Mammary epithelial cell (primary cell): ENCODE measurements around the gene MRPS35.

Experiments used
- EZH2 ChIP-seq: IDR thresholded peaks from 2 replicates; pipeline ENCODE4 v1.6.1; 2012; ENCODE audit warnings: low read length, inconsistent platforms, borderline replicate concordance
- TF ChIP-seq, protein P1 (sequence below), 2 donors: IDR thresholded peaks in 1 of 2; conservative IDR thresholded peaks in 1 of 2; 2 replicates each; pipeline ENCODE4 v1.5.1; 2011 to 2012; ENCODE audit warnings: inconsistent platforms in 2 of 2, low read length in 2 of 2, mild to moderate bottlenecking in 2 of 2, control low read depth in 1 of 2, low read depth in 1 of 2; ENCODE audit not compliant: insufficient read depth in 1 of 2; ENCODE audit errors: extremely low read depth in 1 of 2

DNA sequence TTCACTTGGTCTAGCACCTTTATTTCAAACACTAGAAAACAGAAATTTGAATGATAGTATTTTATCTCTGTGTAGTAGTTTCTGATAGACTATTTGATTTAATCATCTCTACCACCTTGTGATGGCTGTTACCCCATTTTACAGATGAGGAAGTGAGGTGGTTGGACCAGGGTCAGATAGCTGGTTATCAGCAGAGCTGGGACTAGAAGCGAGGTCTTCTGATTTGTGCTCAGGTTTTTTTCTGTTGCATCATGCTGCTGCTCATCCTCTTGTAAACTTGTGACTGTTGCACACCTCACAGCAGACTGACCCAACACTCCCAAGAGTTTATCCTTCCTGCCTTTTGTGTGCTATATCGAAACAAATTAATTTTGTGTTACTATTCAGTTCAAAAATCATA, 79.5 kb downstream of the MRPS35 start:
- TF ChIP-seq, protein P1, sequence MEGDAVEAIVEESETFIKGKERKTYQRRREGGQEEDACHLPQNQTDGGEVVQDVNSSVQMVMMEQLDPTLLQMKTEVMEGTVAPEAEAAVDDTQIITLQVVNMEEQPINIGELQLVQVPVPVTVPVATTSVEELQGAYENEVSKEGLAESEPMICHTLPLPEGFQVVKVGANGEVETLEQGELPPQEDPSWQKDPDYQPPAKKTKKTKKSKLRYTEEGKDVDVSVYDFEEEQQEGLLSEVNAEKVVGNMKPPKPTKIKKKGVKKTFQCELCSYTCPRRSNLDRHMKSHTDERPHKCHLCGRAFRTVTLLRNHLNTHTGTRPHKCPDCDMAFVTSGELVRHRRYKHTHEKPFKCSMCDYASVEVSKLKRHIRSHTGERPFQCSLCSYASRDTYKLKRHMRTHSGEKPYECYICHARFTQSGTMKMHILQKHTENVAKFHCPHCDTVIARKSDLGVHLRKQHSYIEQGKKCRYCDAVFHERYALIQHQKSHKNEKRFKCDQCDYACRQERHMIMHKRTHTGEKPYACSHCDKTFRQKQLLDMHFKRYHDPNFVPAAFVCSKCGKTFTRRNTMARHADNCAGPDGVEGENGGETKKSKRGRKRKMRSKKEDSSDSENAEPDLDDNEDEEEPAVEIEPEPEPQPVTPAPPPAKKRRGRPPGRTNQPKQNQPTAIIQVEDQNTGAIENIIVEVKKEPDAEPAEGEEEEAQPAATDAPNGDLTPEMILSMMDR (conservative IDR thresholded peaks at IDR 0.05 in 1 of 2, IDR thresholded peaks at IDR 0.05 in 1 of 2; ENCODE audit: extremely low read depth in 1 of 2, insufficient read depth in 1 of 2, low read depth in 1 of 2, low read length in 2 of 2) = no peak
- TF ChIP-seq EZH2 = no peak
